ENCODE measurements around the gene LAMTOR2.
A peak's percentile ranks its signal among the peaks of the same experiment; 100 is the strongest.
"Not testable (repeated sequence)": the region's sequence is repeated elsewhere in the genome, so short reads cannot be mapped to it uniquely, and the experiment has no call there.

LAMTOR2 gene

DNA sequence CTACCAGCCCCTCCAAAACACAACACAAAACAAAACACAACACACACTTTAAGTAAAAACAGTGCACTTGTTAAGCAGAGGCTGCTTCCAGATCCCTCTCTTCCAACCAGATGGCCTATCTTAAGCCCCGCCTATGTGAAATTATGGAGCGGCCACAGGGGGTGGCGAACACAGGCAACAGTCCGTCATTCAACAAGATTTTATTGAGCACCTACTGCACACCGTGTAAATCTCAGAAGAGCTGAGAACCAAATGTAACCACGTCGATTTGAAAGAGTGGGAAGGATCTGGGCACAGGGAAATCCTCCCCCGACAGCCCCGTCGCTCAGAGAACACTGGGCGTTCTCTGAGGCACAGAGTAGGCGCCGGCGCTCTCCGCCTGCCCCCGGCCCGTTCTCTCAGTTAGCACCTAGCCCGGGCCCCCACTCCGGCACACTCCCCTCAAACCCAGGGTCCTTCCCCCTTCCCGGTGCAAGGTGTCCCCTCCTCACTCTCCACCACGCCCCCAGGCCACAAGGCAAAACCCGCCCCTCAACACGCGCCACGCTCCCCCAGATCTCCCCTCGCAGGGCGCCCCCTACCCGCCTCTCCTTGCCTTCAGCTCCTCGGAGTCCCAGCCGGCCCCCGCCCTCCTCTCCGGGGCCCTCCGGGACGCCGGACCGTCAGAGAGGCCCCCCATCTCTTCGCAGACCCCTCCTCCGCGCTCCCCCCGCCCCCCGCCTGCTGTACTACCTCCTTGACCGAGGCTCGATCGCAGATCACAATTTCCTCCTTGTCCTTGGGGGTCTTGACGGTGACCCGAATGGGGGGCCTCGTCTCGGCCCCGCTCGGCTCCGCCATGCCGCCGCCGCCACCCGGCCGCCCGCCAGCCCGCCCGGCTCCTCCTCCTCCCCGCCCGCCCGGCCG lies 1.5 kb upstream of the LAMTOR2 start:
- peak; percentile 45 to 70 (median 60) for DNase-seq

GRCh38 chr1:156053768-156054499 lies 648 bp upstream of the LAMTOR2 start, which contains the start of gene UBQLN4:
Gene UBQLN4 (minus strand): TSS chr1:156053798. CDS start chr1:156053701, 97 bp downstream.
- DNase-seq, result peak; percentile 65 to 90 (median 79)

GRCh38 chr1:156055281-156056048 lies 883 bp downstream of the LAMTOR2 start:
- DNase-seq, result no peak

DNA sequence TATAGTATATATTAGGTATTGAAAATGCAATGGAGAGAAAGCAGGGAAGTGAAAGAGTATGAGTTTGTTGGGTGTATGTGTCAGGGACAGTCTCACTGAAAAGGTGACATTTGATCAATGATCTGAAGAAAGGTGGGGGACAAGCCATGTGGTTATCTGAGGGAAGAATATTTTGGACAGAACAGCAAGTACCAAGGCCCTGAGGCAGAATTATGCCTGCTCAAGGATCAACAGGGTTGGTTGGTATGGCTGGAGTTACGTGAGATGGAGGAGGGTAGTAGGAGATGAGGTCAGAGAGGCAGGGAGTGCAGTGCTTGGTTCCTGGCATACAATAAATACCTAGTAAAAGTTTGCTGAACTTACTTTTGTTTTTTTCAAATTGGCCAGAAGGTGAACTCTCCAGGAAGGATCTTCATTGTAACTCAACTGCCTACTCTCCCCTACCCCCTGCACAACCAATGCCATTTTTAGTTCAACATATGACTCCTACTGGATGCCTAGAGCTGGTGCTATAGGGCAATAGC lies 1.8 kb downstream of the LAMTOR2 start:
- DNase-seq, result peak in 1 of 5 experiments; percentile 12

- no peak for DNase-seq
Measured at GRCh38 chr1:156060937-156061636, 6.5 kb downstream of the LAMTOR2 start, which contains the start of gene RAB25. Gene RAB25 (plus strand): TSS chr1:156061160. CDS start chr1:156061401, 241 bp downstream.

GRCh38 chr1:156062189-156062588 lies 7.6 kb downstream of the LAMTOR2 start:
- no peak for DNase-seq

- no peak for DNase-seq
Measured at GRCh38 chr1:156063997-156064285, 9.4 kb downstream of the LAMTOR2 start.

DNA sequence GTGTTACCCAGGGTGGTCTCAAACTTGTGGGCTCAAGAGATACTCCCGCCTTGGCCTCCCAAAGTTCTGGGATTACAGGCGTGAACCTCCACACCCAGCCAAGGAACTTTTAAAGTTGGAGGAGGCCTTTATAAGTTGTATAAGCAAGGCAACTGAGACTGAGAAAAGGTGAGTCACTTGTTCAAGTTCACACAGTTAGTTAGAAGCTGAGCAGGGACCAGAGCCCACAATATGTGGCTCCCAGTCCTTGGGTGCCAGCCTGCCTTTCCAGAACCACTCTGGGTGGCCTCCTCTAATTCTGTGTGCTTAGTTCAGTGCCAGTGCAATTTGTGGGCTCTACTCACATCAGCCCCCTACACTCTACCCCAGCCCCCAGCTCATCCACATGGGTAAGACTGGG lies 10.0 kb downstream of the LAMTOR2 start:
- DNase-seq, result no peak

- no peak for DNase-seq
Measured at GRCh38 chr1:156065212-156065611, 10.6 kb downstream of the LAMTOR2 start.

- DNase-seq, result no peak
Measured at GRCh38 chr1:156065871-156066270, 11.3 kb downstream of the LAMTOR2 start.

GRCh38 chr1:156067262-156067661 lies 12.7 kb downstream of the LAMTOR2 start:
- DNase-seq, result no peak

- DNase-seq, result no peak
Measured at GRCh38 chr1:156069490-156070455, 15.2 kb downstream of the LAMTOR2 start.

DNA sequence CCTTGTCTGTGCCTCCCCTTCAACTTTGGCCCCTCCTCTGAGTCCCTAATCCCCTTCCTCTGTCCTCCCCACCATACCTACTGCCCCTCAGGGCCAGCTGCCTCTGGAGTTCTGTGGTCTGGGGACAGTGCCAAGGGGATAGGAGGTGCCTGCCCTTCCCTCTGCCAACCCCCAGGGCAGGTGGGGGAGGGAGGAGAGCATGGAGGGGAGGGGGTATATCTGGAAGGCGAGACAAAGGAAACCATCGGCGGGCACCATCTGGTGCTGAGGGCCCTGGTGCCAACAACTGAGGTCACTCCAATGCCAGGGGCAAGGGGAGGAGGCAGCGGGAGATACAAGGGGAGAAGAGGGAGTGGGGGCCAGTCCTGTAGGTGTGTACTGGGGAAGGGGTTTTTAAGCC lies 16.0 kb downstream of the LAMTOR2 start:
- no peak for DNase-seq

DNA sequence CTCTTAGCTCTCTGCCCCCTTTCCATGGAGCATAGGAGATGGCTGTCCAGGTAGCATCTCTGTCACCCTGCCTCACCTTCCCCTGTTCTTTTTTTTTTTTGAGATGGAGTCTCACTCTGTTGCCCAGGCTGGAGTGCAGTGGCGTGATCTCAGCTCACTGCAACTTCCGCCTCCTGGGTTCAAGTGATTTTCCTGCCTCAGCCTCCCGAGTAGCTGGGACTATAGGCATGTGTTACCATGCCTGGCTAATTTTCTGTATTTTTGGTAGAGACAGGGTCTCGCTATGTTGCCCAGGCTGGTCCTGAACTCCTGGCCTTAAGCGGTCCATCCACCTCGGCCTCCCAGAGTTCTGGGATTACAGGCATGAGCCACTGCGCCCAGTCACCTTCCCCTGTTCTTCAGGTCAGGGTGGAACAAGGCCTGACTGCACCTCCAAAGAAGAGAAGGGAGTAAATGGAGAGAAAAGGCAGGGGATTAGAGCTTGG lies 16.8 kb downstream of the LAMTOR2 start:
- not testable (repeated sequence) for DNase-seq

DNA sequence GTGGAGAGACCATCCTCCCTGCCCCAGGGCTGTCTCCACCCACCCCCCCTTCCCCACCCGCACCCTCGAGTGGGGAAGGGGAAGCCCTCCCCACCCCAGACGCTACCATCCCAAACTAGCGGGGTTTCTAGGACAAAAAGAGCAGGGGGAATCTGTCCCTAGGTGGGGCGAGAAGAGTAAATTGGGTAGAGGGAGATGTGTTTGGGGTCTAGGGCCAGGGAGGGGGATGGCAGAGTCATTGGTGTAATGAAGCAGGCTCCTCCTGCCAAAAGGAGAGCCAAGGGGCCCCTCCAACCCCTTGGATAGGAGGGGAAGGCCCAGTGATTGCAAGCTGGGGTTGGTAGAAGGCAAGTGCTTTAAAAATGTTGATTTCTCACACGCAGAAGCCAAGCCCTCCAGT lies 17.7 kb downstream of the LAMTOR2 start:
- DNase-seq, result no peak

DNA sequence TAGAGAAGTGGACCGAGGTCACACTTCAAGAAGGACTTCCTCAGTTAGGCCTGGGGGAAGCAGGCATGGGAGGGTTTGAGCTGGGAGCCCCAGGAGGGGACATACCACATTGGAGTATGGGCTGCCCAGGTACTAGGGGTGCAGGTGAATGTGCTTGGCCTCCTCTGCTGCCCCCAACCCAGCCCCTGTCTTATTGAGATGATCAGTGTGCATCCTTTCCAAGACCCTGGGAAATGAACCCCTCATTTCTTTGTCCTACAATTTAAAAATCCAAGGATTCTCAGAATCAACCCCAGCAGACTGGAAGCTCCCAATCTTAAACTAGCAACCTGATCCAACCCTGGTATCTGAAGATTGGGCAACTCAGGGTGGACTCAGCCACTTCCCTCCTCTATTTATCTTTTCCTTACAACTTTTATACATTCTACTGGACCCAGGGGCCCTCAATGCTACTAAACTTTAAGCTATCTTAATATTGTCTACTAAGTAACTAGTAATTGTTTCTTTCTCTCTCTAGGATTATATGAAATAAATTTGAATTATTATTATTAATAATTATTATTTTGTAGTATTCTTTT lies 18.6 kb downstream of the LAMTOR2 start:
- DNase-seq, result no peak

- no peak for DNase-seq
Measured at GRCh38 chr1:156073740-156074139, 19.2 kb downstream of the LAMTOR2 start.

DNA sequence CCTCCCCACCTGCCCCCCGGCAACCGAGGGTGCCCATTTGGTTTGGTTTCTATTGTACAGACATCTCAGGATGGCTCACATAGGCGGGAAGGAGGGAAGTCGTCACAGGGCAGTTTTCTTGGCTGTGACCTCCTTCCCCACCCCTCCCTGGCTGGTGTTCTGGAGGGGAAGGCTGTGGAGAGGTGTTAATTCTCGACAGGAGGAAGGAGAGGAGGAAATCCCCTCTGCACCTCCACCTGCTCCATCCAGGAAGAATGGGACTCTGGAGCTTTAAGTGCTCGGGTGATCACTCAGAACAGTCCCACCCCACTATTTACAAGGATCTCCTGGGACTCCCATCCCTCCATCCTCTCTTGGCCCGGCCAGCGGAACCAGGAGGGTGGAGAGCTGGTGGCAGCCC lies 20.1 kb downstream of the LAMTOR2 start:
- no peak for DNase-seq

DNA sequence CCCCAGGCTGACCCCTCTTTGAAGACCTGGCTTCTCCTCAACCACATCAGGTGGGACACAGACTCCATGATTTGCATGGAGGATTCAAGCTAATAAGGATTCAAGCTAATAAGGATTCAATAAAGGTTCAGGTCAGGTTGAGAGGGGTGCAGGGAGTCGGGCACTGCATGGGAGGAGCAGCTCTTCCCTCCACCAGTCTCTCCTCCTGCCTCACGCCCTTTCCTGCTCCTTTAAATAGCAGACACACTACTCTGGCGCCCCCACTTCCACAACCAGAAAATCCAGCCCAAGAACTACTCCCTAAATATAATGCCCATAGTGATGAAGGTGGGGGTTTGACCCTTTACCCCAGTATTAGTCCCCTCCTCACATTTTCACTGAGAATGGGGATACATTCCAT lies 20.6 kb downstream of the LAMTOR2 start:
- no peak for DNase-seq

GRCh38 chr1:156075775-156076204 lies 21.2 kb downstream of the LAMTOR2 start:
- no peak for DNase-seq
